Measurements from ENCODE around the gene ELOVL6. TPM values are rescaled to one million over a fixed set of nuclear protein-coding genes. Genes with fewer than 3 reads are reported as not detected.

Gene ELOVL6
- total RNA-seq, 4 donors from 2014 or later = 0.10 to 0.42 (median 0.13) TPM; not detected in 1

GRCh38 chr4:110170861-110171260 lies 27.6 kb downstream of the ELOVL6 start:
- DNase-seq (no peak), ATAC-seq (no peak)
- H3K4me1 ChIP-seq = no peaks in the 10 kb centered on the region
- intact Hi-C loops (cut with DNase I; ENCODE audit: low total_unique reads) (loop anchor here (5.0 kb wide), 1 partner anchor 119 kb away; no protein-coding TSS in a partner anchor), in situ Hi-C loops (cut with MboI; ENCODE audit: low sequenced_read_pairs in 4 of 4) (no loop called here)
- no peaks in the 10 kb centered on the region for H3K9me3 ChIP-seq
- no peaks in the 10 kb centered on the region for H3K27me3 ChIP-seq
- TF ChIP-seq POLR2A (IDR thresholded peaks at IDR 0.05) (no peak), CTCF (IDR thresholded peaks at IDR 0.05 in 4 of 5, conservative IDR thresholded peaks at IDR 0.05 in 1 of 5) (no peak)
- H3K36me3 ChIP-seq = no peaks in the 10 kb centered on the region
- no peak overlapping the region for H3K27ac ChIP-seq
- H3K4me3 ChIP-seq = no peak overlapping the region

GRCh38 chr4:110165382-110166286 lies 32.8 kb downstream of the ELOVL6 start:
- TF ChIP-seq CTCF (IDR thresholded peaks at IDR 0.05 in 4 of 5, conservative IDR thresholded peaks at IDR 0.05 in 1 of 5) = no peak
- TF ChIP-seq POLR2A (IDR thresholded peaks at IDR 0.05) = no peak
- Histone ChIP-seq H3K27ac (no peak overlapping the region), H3K9me3 (no peaks in the 10 kb centered on the region), H3K27me3 (no peaks in the 10 kb centered on the region), H3K4me3 (no peak overlapping the region), H3K36me3 (no peaks in the 10 kb centered on the region), H3K4me1 (no peaks in the 10 kb centered on the region)
- in situ Hi-C loops (cut with MboI; ENCODE audit: low sequenced_read_pairs in 4 of 4) = no loop called here
- intact Hi-C loops (cut with DNase I; ENCODE audit: low total_unique reads) = no loop called here
- DNase-seq = no peak
- no peak for ATAC-seq

DNA sequence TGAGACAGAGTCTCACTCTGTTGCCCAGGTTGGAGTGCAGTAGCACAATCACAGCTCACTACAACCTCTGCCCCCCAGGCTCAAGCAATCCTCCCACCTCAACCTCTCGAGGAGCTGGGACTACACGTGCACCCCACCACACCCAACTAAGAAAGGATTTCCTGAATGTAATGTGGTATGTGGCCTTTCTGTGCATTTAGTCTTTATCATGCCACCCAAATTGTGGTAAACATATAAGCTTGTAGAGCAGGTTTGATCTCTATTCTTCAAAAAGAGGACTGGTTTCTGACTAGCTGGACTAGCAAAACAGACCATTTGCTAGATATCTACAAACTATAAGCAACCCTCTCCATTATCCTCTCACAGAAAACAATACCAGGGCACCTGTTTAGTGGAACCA lies 33.6 kb downstream of the ELOVL6 start:
- Histone ChIP-seq H3K4me3 (no peak overlapping the region), H3K4me1 (no peaks in the 10 kb centered on the region), H3K9me3 (no peaks in the 10 kb centered on the region), H3K36me3 (no peaks in the 10 kb centered on the region), H3K27me3 (no peaks in the 10 kb centered on the region), H3K27ac (no peak overlapping the region)
- ATAC-seq (no peak), DNase-seq (no peak)
- in situ Hi-C loops (cut with MboI; ENCODE audit: low sequenced_read_pairs in 4 of 4) = no loop called here
- intact Hi-C loops (cut with DNase I; ENCODE audit: low total_unique reads) = no loop called here
- TF ChIP-seq CTCF (IDR thresholded peaks at IDR 0.05 in 4 of 5, conservative IDR thresholded peaks at IDR 0.05 in 1 of 5) (no peak), POLR2A (IDR thresholded peaks at IDR 0.05) (no peak)

- ATAC-seq = no peak
- in situ Hi-C loops (cut with MboI; ENCODE audit: low sequenced_read_pairs in 4 of 4) = no loop called here
- no peak overlapping the region for H3K27ac ChIP-seq
Measured at GRCh38 chr4:110164251-110164650, 34.2 kb downstream of the ELOVL6 start.

More at GRCh38 chr4:110164251-110164650, 34.2 kb downstream of the ELOVL6 start:
- Histone ChIP-seq H3K9me3 (no peaks in the 10 kb centered on the region), H3K4me1 (no peaks in the 10 kb centered on the region), H3K27me3 (no peaks in the 10 kb centered on the region), H3K4me3 (no peak overlapping the region), H3K36me3 (no peaks in the 10 kb centered on the region)
- intact Hi-C loops (cut with DNase I; ENCODE audit: low total_unique reads) = no loop called here
- TF ChIP-seq CTCF (IDR thresholded peaks at IDR 0.05 in 4 of 5, conservative IDR thresholded peaks at IDR 0.05 in 1 of 5) (no peak), POLR2A (IDR thresholded peaks at IDR 0.05) (no peak)
- DNase-seq = no peak
